HepG2 (cell line): ENCODE data around the gene CPSF4. TPM values are rescaled to one million over a fixed set of nuclear protein-coding genes. Genes with fewer than 3 reads are reported as not detected.

Experiments used
- ATAC-seq: fragments of 200-7000 bp; cut with Tn5 transposase; 3 replicates; pipeline ENCODE4 v1.9.1; 2020; ENCODE audit warnings: mild to moderate bottlenecking, moderate library complexity
- BruUV-seq: library from RNA; stranded (reverse); fragments of 400-500 nt; replicated peaks from 2 replicates; lab custom pipeline; 2021; lab: Mats Ljungman, UMichigan
- CTCF ChIA-PET: fragments of 300-600 bp; formaldehyde crosslinking; extraction: SDS; loops from one replicate; lab custom pipeline; 2021; ENCODE audit warnings: low total read pairs, inconsistent platforms, low intra/inter-chr PET ratio; lab: Yijun Ruan, JAX
- POLR2A ChIA-PET: fragments of 350-600 bp; sonication (Branson Sonifier 250); formaldehyde crosslinking; loops from one replicate; lab custom pipeline; 2020; ENCODE audit warnings: antibody characterized with exemption, inconsistent platforms; lab: Yijun Ruan, JAX
- DNase-seq: peaks from one replicate; pipeline ENCODE4 v3.0.0-alpha.2; 2015; ENCODE audit warnings: low spot score
- FAIRE-seq: peaks from 3 replicates; lab custom pipeline; 2011; peaks lifted over from hg19 to GRCh38; lab: Jason Lieb, UNC
- H2AFZ ChIP-seq: one replicate; pipeline ENCODE4 v1.6.1; 2011; ENCODE audit warnings: low read length, inconsistent platforms
- H3K27ac ChIP-seq: fragments of 300-600 bp; 3 replicates; pipeline ENCODE4 v1.8.0; 2011; ENCODE audit warnings: mixed run types, mild to moderate bottlenecking, mixed read lengths, low read length, inconsistent platforms; ENCODE audit not compliant: insufficient read depth; ENCODE audit errors: extremely low read length
- H3K27me3 ChIP-seq, 2 experiments: fragments of 200-600 bp in 1 of 2; 2 replicates in 1 of 2; 3 replicates in 1 of 2; pipeline versions ENCODE4 v1.6.0 to v1.8.0; 2011; ENCODE audit warnings: low read length in 2 of 2, mild to moderate bottlenecking in 2 of 2, moderate library complexity in 2 of 2, inconsistent platforms in 1 of 2; ENCODE audit not compliant: insufficient read depth in 2 of 2, control insufficient read depth in 1 of 2
- H3K36me3 ChIP-seq, 2 experiments: fragments of 200-600 bp in 1 of 2; replicated peaks in 1 of 2; 2 replicates in 1 of 2; 3 replicates in 1 of 2; pipeline versions ENCODE4 v1.5.1 to v1.8.0; 2011; ENCODE audit warnings: low read length in 2 of 2, inconsistent platforms in 1 of 2; ENCODE audit not compliant: insufficient read depth in 2 of 2, control insufficient read depth in 1 of 2
- H3K4me1 ChIP-seq: 2 replicates; pipeline ENCODE4 v1.5.1; 2012; ENCODE audit warnings: low read length, inconsistent platforms; ENCODE audit not compliant: insufficient read depth
- H3K4me2 ChIP-seq: 2 replicates; pipeline ENCODE4 v1.6.0; 2011; ENCODE audit warnings: low read depth, low read length, inconsistent platforms
- H3K4me3 ChIP-seq, 3 experiments: fragments of 200-600 bp in 1 of 3; sonication (generic), shearing (Covaris generic) in 1 of 3; replicated peaks in 1 of 3; 2 replicates each; pipeline ENCODE4 v1.5.1; 2011 to 2016; ENCODE audit warnings: low read length in 3 of 3, inconsistent platforms in 2 of 3, low read depth in 2 of 3, mild to moderate bottlenecking in 2 of 3, control low read depth in 1 of 3, mixed read lengths in 1 of 3; ENCODE audit not compliant: insufficient read depth in 1 of 3
- H3K79me2 ChIP-seq: one replicate; pipeline ENCODE4 v1.6.1; 2011; ENCODE audit warnings: low read length, inconsistent platforms; ENCODE audit not compliant: insufficient read depth
- H3K9ac ChIP-seq: 2 replicates; pipeline ENCODE4 v1.6.0; 2011; ENCODE audit warnings: mild to moderate bottlenecking, low read depth, low read length, inconsistent platforms; ENCODE audit not compliant: insufficient read depth
- H3K9me3 ChIP-seq: 2 replicates; pipeline ENCODE4 v1.5.1; 2012; ENCODE audit warnings: mild to moderate bottlenecking, low read length
- H4K20me1 ChIP-seq: 2 replicates; pipeline ENCODE4 v1.6.0; 2011; ENCODE audit warnings: inconsistent platforms, mild to moderate bottlenecking, low read length, moderate library complexity; ENCODE audit not compliant: insufficient read depth
- NR3C1 ChIP-seq: sonication (generic); formaldehyde crosslinking; IDR thresholded peaks from 2 replicates; pipeline ENCODE4 v1.4.0; 2020; ENCODE audit warnings: missing genetic modification reagents
- SRY ChIP-seq: sonication (generic); formaldehyde crosslinking; IDR thresholded peaks from 2 replicates; pipeline ENCODE4 v1.8.0; 2022; ENCODE audit warnings: mild to moderate bottlenecking, missing genetic modification reagents
- TARDBP ChIP-seq: sonication (generic); formaldehyde crosslinking; IDR thresholded peaks from 2 replicates; pipeline ENCODE4 v1.8.0; 2022; ENCODE audit warnings: mild to moderate bottlenecking, missing genetic modification reagents
- ZMYM3 ChIP-seq: sonication (generic); formaldehyde crosslinking; IDR thresholded peaks from 2 replicates; pipeline ENCODE4 v1.5.1; 2020; ENCODE audit warnings: mild to moderate bottlenecking, missing genetic modification reagents
- WGBS: methylation state at CpG from one replicate; pipeline ENCODE4 v1.1.6; 2017; ENCODE audit warnings: low lambda C conversion rate; 5-methylcytosine and 5-hydroxymethylcytosine counted together
- in situ Hi-C: cut with HindIII; loops from 2 replicates; pipeline ENCODE4 v1.10.0; 2017; ENCODE audit warnings: low pct_unique_long_range_greater_than_20kb; ENCODE audit not compliant: extremely low pct_ligation_motif_present
- intact Hi-C: fragments of 100-400 bp; cut with micrococcal nuclease; formaldehyde crosslinking; loops from one replicate; pipeline ENCODE4 v1.10.0; 2022; ENCODE audit not compliant: unreplicated experiment
- polyA plus RNA-seq, 8 experiments: library from polyadenylated mRNA; depleted of rRNA in 3 of 8; stranded (reverse) in 7 of 8; unstranded in 1 of 8; fragments of >200 nt; fragmentation: Illumina TruSeq in 4 of 8; extraction: Trizol in 4 of 8; gene quantifications; 2 replicates each; pipeline versions ENCODE4 v1.2.1 to v1.2.3, GENCODE V29; 2011 to 2016; ENCODE audit warnings: low read depth in 4 of 8, missing spikeins in 1 of 8, mixed read lengths in 1 of 8; ENCODE audit not compliant: insufficient read depth in 1 of 8
- total RNA-seq, 5 experiments: library from RNA; depleted of rRNA; stranded (reverse); fragments of >200 nt; fragmentation: Illumina TruSeq; extraction: Trizol; gene quantifications; 2 replicates each; pipeline ENCODE4 v1.2.3, GENCODE V29; 2016; ENCODE audit warnings: low read depth in 1 of 5
- TF ChIP-seq, protein P1 (sequence below): sonication (generic); formaldehyde crosslinking; IDR thresholded peaks from 2 replicates; pipeline ENCODE4 v1.4.0; 2020; ENCODE audit warnings: mild to moderate bottlenecking, missing genetic modification reagents
- TF ChIP-seq, protein P2 (sequence below): sonication (generic); formaldehyde crosslinking; IDR thresholded peaks from 2 replicates; pipeline ENCODE4 v1.4.0; 2020; ENCODE audit warnings: missing genetic modification reagents

The CPSF4 gene
- total and polyA plus RNA-seq, 2 of the 13 experiments (the other 11 are each of a cell fraction or from before 2014, with no cell fraction given), result 34.1 to 49.6 TPM

DNA sequence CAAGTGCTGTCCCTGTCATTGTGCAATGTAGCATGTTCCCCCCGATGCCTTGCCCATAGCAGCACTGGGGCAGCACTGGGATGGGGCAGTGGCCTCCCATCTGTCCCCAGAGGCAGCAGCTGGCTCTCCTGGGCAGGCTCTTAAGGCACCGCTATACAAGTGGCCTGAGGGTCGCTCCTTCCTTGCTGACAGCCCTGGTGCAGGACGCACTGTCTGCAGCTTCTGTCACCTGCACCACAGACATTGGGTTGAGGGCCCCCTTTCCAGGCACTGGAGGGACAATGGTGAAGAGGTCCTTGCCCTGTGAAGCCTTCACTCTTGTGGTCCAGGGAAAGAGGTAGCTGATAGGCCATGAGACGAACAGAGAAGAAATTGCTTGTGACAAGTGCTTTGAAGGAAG is 10.6 kb downstream of the CPSF4 start:
- Histone ChIP-seq H3K4me2 (no peak overlapping the region), H2AFZ (no peak overlapping the region), H3K9me3 (no peaks in the 10 kb centered on the region), H3K36me3 (peaks cover 35 to 87% of the 10 kb centered on the region in 2 experiments), H3K27ac (no peak overlapping the region), H3K4me1 (no peaks in the 10 kb centered on the region), H3K79me2 (no peaks in the 10 kb centered on the region)
- no peak for ATAC-seq
- ChIA-PET POLR2A (interaction anchor here (1.5 kb wide), 1 partner anchor 11 kb away, joined by 4 read pairs; the partner anchor contains the start of genes CPSF4 and PTCD1), CTCF (no interaction called here)
- FAIRE-seq, result no peak
- no peak for DNase-seq
- in situ Hi-C loops, result no loop called here
- TF ChIP-seq, protein P1, sequence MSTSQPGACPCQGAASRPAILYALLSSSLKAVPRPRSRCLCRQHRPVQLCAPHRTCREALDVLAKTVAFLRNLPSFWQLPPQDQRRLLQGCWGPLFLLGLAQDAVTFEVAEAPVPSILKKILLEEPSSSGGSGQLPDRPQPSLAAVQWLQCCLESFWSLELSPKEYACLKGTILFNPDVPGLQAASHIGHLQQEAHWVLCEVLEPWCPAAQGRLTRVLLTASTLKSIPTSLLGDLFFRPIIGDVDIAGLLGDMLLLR (CRISPR knock-in tag), result no peak
- TF ChIP-seq NR3C1 (no peak), SRY (no peak), ZMYM3 (CRISPR knock-in tag) (no peak), TARDBP (no peak)
- TF ChIP-seq, protein P2, sequence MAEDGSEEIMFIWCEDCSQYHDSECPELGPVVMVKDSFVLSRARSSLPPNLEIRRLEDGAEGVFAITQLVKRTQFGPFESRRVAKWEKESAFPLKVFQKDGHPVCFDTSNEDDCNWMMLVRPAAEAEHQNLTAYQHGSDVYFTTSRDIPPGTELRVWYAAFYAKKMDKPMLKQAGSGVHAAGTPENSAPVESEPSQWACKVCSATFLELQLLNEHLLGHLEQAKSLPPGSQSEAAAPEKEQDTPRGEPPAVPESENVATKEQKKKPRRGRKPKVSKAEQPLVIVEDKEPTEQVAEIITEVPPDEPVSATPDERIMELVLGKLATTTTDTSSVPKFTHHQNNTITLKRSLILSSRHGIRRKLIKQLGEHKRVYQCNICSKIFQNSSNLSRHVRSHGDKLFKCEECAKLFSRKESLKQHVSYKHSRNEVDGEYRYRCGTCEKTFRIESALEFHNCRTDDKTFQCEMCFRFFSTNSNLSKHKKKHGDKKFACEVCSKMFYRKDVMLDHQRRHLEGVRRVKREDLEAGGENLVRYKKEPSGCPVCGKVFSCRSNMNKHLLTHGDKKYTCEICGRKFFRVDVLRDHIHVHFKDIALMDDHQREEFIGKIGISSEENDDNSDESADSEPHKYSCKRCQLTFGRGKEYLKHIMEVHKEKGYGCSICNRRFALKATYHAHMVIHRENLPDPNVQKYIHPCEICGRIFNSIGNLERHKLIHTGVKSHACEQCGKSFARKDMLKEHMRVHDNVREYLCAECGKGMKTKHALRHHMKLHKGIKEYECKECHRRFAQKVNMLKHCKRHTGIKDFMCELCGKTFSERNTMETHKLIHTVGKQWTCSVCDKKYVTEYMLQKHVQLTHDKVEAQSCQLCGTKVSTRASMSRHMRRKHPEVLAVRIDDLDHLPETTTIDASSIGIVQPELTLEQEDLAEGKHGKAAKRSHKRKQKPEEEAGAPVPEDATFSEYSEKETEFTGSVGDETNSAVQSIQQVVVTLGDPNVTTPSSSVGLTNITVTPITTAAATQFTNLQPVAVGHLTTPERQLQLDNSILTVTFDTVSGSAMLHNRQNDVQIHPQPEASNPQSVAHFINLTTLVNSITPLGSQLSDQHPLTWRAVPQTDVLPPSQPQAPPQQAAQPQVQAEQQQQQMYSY (CRISPR knock-in tag), result no peak
- TF ChIP-seq, all 625 proteins: peak for 0
- H4K20me1 ChIP-seq, result peaks cover 2% of the 10 kb centered on the region; the same call in 1 of the 2 replicates
- H3K9ac ChIP-seq, result no peak overlapping the region
- H3K27me3 ChIP-seq, result no peaks in the 10 kb centered on the region
- no TSS peak for BruUV-seq
- WGBS, result 86% methylated on average over 1 of the region's 5 CpGs
- H3K4me3 ChIP-seq, result no peak overlapping the region
- intact Hi-C loops, result no loop called here
